Chondrocyte (in vitro differentiated cells): Measurements from ENCODE around the gene STK24. TPM values are rescaled to one million over a fixed set of nuclear protein-coding genes. Genes with fewer than 3 reads are reported as not detected.

Experiments used
- DNase-seq: peaks from one replicate; pipeline ENCODE4 v3.0.0; 2021; ENCODE audit warnings: mixed read lengths, low spot score
- H3K27ac Mint-ChIP-seq: one replicate; pipeline ENCODE4 v1.8.0; 2021; ENCODE audit warnings: mild to moderate bottlenecking, moderate library complexity, mixed read lengths; ENCODE audit not compliant: unreplicated experiment
- H3K27me3 Mint-ChIP-seq: 2 replicates; pipeline ENCODE4 v1.8.0; 2021; ENCODE audit warnings: low read depth, mixed read lengths
- H3K36me3 Mint-ChIP-seq: 2 replicates; pipeline ENCODE4 v1.8.0; 2021; ENCODE audit warnings: low read depth, mixed read lengths
- H3K4me1 Mint-ChIP-seq: 2 replicates; pipeline ENCODE4 v1.8.0; 2021; ENCODE audit warnings: low read depth, mild to moderate bottlenecking, mixed read lengths
- H3K4me3 Mint-ChIP-seq: one replicate; pipeline ENCODE4 v1.8.0; 2021; ENCODE audit warnings: mild to moderate bottlenecking, moderate library complexity, mixed read lengths; ENCODE audit not compliant: unreplicated experiment
- H3K9me3 Mint-ChIP-seq: 2 replicates; pipeline ENCODE4 v1.8.0; 2021; ENCODE audit warnings: low read depth, mixed read lengths
- CTCF ChIP-seq: fragments of 200-600 bp; sonication (generic); IDR thresholded peaks from 2 replicates; pipeline ENCODE4 v1.5.0; 2021; ENCODE audit warnings: antibody characterized with exemption, mild to moderate bottlenecking, moderate library complexity
- total RNA-seq: library from RNA; stranded (reverse); gene quantifications from 3 replicates; pipeline ENCODE4 v1.2.1, GENCODE V29; 2021

The STK24 gene
- total RNA-seq, 1 donor from 2014 or later: 100 TPM

GRCh38 chr13:98436233-98436910, 140.5 kb downstream of the STK24 start:
- H3K27ac Mint-ChIP-seq: no peak overlapping the region
- H3K27me3 Mint-ChIP-seq: no peaks in the 10 kb centered on the region
- H3K9me3 Mint-ChIP-seq: no peaks in the 10 kb centered on the region
- no peaks in the 10 kb centered on the region for H3K4me1 Mint-ChIP-seq
- H3K36me3 Mint-ChIP-seq: peaks cover 32% of the 10 kb centered on the region
- DNase-seq: no peak
- no peak for TF ChIP-seq CTCF
- no peak overlapping the region for H3K4me3 Mint-ChIP-seq

- TF ChIP-seq CTCF: no peak
- no peak for DNase-seq
- Mint-ChIP-seq H3K36me3 (peaks cover 31% of the 10 kb centered on the region), H3K4me1 (peaks cover 4% of the 10 kb centered on the region), H3K4me3 (no peak overlapping the region), H3K27me3 (no peaks in the 10 kb centered on the region), H3K27ac (no peak overlapping the region), H3K9me3 (no peaks in the 10 kb centered on the region)
These were observed 141.5 kb downstream of the STK24 start for GRCh38 chr13:98435376-98435775.

- Mint-ChIP-seq H3K27ac (no peak overlapping the region), H3K36me3 (peaks cover 29% of the 10 kb centered on the region)
These were observed 142.8 kb downstream of the STK24 start for GRCh38 chr13:98434060-98434459.

GRCh38 chr13:98433654-98434053, 143.3 kb downstream of the STK24 start:
- H3K27ac Mint-ChIP-seq: peak overlapping the region; percentile 65
- peaks cover 7% of the 10 kb centered on the region for H3K4me1 Mint-ChIP-seq
- H3K4me3 Mint-ChIP-seq: no peak overlapping the region
- H3K36me3 Mint-ChIP-seq: peaks cover 26% of the 10 kb centered on the region
- no peaks in the 10 kb centered on the region for H3K9me3 Mint-ChIP-seq
- TF ChIP-seq CTCF: no peak
- DNase-seq: no peak
- no peaks in the 10 kb centered on the region for H3K27me3 Mint-ChIP-seq

More at GRCh38 chr13:98434060-98434459, 142.8 kb downstream of the STK24 start:
- DNase-seq: no peak
- no peaks in the 10 kb centered on the region for H3K27me3 Mint-ChIP-seq
- H3K9me3 Mint-ChIP-seq: no peaks in the 10 kb centered on the region
- TF ChIP-seq CTCF: no peak
- H3K4me1 Mint-ChIP-seq: peaks cover 7% of the 10 kb centered on the region
- no peak overlapping the region for H3K4me3 Mint-ChIP-seq

- H3K4me3 Mint-ChIP-seq: no peak overlapping the region
- H3K27ac Mint-ChIP-seq: peak overlapping the region; percentile 10
- peaks cover 29% of the 10 kb centered on the region for H3K36me3 Mint-ChIP-seq
- H3K9me3 Mint-ChIP-seq: no peaks in the 10 kb centered on the region
- TF ChIP-seq CTCF: no peak
- no peaks in the 10 kb centered on the region for H3K27me3 Mint-ChIP-seq
- no peak for DNase-seq
- peaks cover 14% of the 10 kb centered on the region for H3K4me1 Mint-ChIP-seq
These were observed 144.3 kb downstream of the STK24 start for GRCh38 chr13:98432638-98433037.
